Muscle of leg (tissue), 11 donors: ENCODE results near the gene TM4SF1. TPM values are rescaled to one million over a fixed set of nuclear protein-coding genes. Genes with fewer than 3 reads are reported as not detected.

Experiments used
- DNase-seq: peaks from one replicate; pipeline ENCODE4 v3.0.0; 2013
- H3K27ac ChIP-seq: one replicate; pipeline ENCODE4 v1.5.1; 2013; ENCODE audit warnings: mild to moderate bottlenecking, low read length, control low read depth
- H3K27me3 ChIP-seq: one replicate; pipeline ENCODE4 v1.6.1; 2013; ENCODE audit warnings: low read length; ENCODE audit not compliant: control insufficient read depth, insufficient read depth
- H3K36me3 ChIP-seq: one replicate; pipeline ENCODE4 v1.6.1; 2013; ENCODE audit warnings: low read length; ENCODE audit not compliant: control insufficient read depth, insufficient read depth
- H3K4me1 ChIP-seq: one replicate; pipeline ENCODE4 v1.6.1; 2013; ENCODE audit warnings: low read length; ENCODE audit not compliant: control insufficient read depth, insufficient read depth
- H3K4me3 ChIP-seq: one replicate; pipeline ENCODE4 v1.5.1; 2013; ENCODE audit warnings: low read length, control low read depth
- H3K9me3 ChIP-seq: replicated peaks from 2 replicates; pipeline ENCODE4 v1.6.1; 2013; ENCODE audit warnings: low read depth, low read length; ENCODE audit not compliant: control insufficient read depth
- WGBS: methylation state at CpG from one replicate; pipeline ENCODE4 v1.1.5; 2013; ENCODE audit warnings: missing lambda C conversion rate; ENCODE audit not compliant: insufficient coverage; 5-methylcytosine and 5-hydroxymethylcytosine counted together
- polyA plus RNA-seq, 8 donors: library from polyadenylated mRNA; unstranded; fragments of 120-200 nt; gene quantifications; one replicate each; pipeline versions ENCODE4 v1.2.1 to v1.2.3, GENCODE V29; 2013; ENCODE audit warnings: inconsistent platforms in 1 of 8, low replicate concordance in 1 of 8; ENCODE audit not compliant: insufficient read length in 8 of 8, insufficient read depth in 1 of 8
- total RNA-seq: library from RNA; stranded (reverse); fragments of 120-200 nt; gene quantifications from one replicate; pipeline ENCODE4 v1.2.4, GENCODE V29; 2013

TM4SF1 gene
- total and polyA plus RNA-seq, 9 donors = 32.8 to 57.2 (median 39.9) TPM

- no peak for DNase-seq
- Histone ChIP-seq H3K4me1 (peaks cover 4% of the 10 kb centered on the region), H3K9me3 (no peaks in the 10 kb centered on the region), H3K4me3 (no peak overlapping the region), H3K27ac (no peak overlapping the region), H3K27me3 (no peaks in the 10 kb centered on the region), H3K36me3 (no peaks in the 10 kb centered on the region)
- no CpG with 5 or more reads among the region's 1 CpG for WGBS
Measured at GRCh38 chr3:149398296-149398695, 20.8 kb upstream of the TM4SF1 start.

GRCh38 chr3:149397528-149397927, 20.1 kb upstream of the TM4SF1 start:
- Histone ChIP-seq H3K4me1 (peaks cover 4% of the 10 kb centered on the region), H3K9me3 (no peaks in the 10 kb centered on the region), H3K27me3 (no peaks in the 10 kb centered on the region), H3K4me3 (no peak overlapping the region), H3K36me3 (no peaks in the 10 kb centered on the region), H3K27ac (no peak overlapping the region)
- no peak for DNase-seq
- 60% methylated on average over 1 of the region's 3 CpGs for WGBS

- H3K9me3 ChIP-seq = no peaks in the 10 kb centered on the region
- H3K27me3 ChIP-seq = no peaks in the 10 kb centered on the region
- no peaks in the 10 kb centered on the region for H3K36me3 ChIP-seq
- no peak for DNase-seq
- H3K4me3 ChIP-seq = no peak overlapping the region
- H3K27ac ChIP-seq = no peak overlapping the region
- WGBS = 89% methylated on average over 2 of the region's 6 CpGs
- peaks cover 4% of the 10 kb centered on the region for H3K4me1 ChIP-seq
Measured at GRCh38 chr3:149396476-149396875, 19.0 kb upstream of the TM4SF1 start.

- Histone ChIP-seq H3K27me3 (no peaks in the 10 kb centered on the region), H3K36me3 (no peaks in the 10 kb centered on the region), H3K4me3 (no peak overlapping the region), H3K9me3 (no peaks in the 10 kb centered on the region), H3K4me1 (peaks cover 4% of the 10 kb centered on the region), H3K27ac (peak overlapping the region; percentile 32)
- whole genome bisulfite sequencing = no CpG with 5 or more reads among the region's 4 CpGs
- DNase-seq = peak; percentile 72
Measured at GRCh38 chr3:149395107-149396089, 17.9 kb upstream of the TM4SF1 start.

GRCh38 chr3:149393345-149394160, 16.1 kb upstream of the TM4SF1 start:
- DNase-seq = peak; percentile 74
- no peak overlapping the region for H3K4me3 ChIP-seq
- WGBS = no CpG with 5 or more reads among the region's 4 CpGs
- no peaks in the 10 kb centered on the region for H3K36me3 ChIP-seq
- no peaks in the 10 kb centered on the region for H3K9me3 ChIP-seq
- H3K4me1 ChIP-seq = peaks cover 4% of the 10 kb centered on the region
- H3K27ac ChIP-seq = peak overlapping the region; percentile 15
- H3K27me3 ChIP-seq = no peaks in the 10 kb centered on the region

GRCh38 chr3:149391960-149392359, 14.5 kb upstream of the TM4SF1 start:
- peak; percentile 75 for DNase-seq
- Histone ChIP-seq H3K27ac (no peak overlapping the region), H3K27me3 (no peaks in the 10 kb centered on the region), H3K4me1 (peaks cover 4% of the 10 kb centered on the region), H3K9me3 (no peaks in the 10 kb centered on the region), H3K4me3 (no peak overlapping the region), H3K36me3 (no peaks in the 10 kb centered on the region)
- no CpG with 5 or more reads among the region's 5 CpGs for WGBS

- Histone ChIP-seq H3K36me3 (no peaks in the 10 kb centered on the region), H3K9me3 (no peaks in the 10 kb centered on the region), H3K4me1 (peaks cover 3% of the 10 kb centered on the region), H3K4me3 (no peak overlapping the region), H3K27me3 (no peaks in the 10 kb centered on the region), H3K27ac (no peak overlapping the region)
- 85% methylated on average over 6 of the region's 6 CpGs for WGBS
- no peak for DNase-seq
Measured at GRCh38 chr3:149390772-149391212, 13.3 kb upstream of the TM4SF1 start.

GRCh38 chr3:149390294-149390693, 12.8 kb upstream of the TM4SF1 start:
- no peak for DNase-seq
- Histone ChIP-seq H3K4me1 (peaks cover 3% of the 10 kb centered on the region), H3K27ac (no peak overlapping the region), H3K36me3 (no peaks in the 10 kb centered on the region), H3K9me3 (no peaks in the 10 kb centered on the region), H3K27me3 (no peaks in the 10 kb centered on the region), H3K4me3 (no peak overlapping the region)
- no CpG with 5 or more reads among the region's 2 CpGs for WGBS

- no peaks in the 10 kb centered on the region for H3K27me3 ChIP-seq
- WGBS = no CpG with 5 or more reads among the region's 3 CpGs
- H3K4me3 ChIP-seq = no peak overlapping the region
- no peaks in the 10 kb centered on the region for H3K36me3 ChIP-seq
- no peaks in the 10 kb centered on the region for H3K9me3 ChIP-seq
- no peak overlapping the region for H3K27ac ChIP-seq
- peaks cover 3% of the 10 kb centered on the region for H3K4me1 ChIP-seq
- DNase-seq = no peak
Measured at GRCh38 chr3:149388531-149389417, 11.3 kb upstream of the TM4SF1 start.
